GM10248 (cell line): ENCODE results near the gene ASIC2.

Source experiments
- CTCF ChIA-PET: fragments of 300-600 bp; sonication (Branson Sonifier 250); formaldehyde crosslinking; extraction: SDS; loops from one replicate; lab custom pipeline; 2021; ENCODE audit warnings: antibody characterized with exemption; lab: Yijun Ruan, JAX
- POLR2A ChIA-PET: fragments of 350-650 bp; sonication (Branson Sonifier 250); formaldehyde crosslinking; extraction: SDS; loops from one replicate; lab custom pipeline; 2020; ENCODE audit warnings: antibody characterized with exemption; lab: Yijun Ruan, JAX
- DNase-seq: peaks from one replicate; pipeline ENCODE4 v3.0.0; 2012; ENCODE audit errors: extremely low spot score
- TF ChIP-seq, protein P1 (sequence below): IDR thresholded peaks from 2 replicates; pipeline ENCODE4 v1.5.1; 2012; ENCODE audit warnings: mild to moderate bottlenecking, low read depth; ENCODE audit errors: extremely low read depth, missing control alignments, control extremely low read depth

Gene ASIC2

DNA sequence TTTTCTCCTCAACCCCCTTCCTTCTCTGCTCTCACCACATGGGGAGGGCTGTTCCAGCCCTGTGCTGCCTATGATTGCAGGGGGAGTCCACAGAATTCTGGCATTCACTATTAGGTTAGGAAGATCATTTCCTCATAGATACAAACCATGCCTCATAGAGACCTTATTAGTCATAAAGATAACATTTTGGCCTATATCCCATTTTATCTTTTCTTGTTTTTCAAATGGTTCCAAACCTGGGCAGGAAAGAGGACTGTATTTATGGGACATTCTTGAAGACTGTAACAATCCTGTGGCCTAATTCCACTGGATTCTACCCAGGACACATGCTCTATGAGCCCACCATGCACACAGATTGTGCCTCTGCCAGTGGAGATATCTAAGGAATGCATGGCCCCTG, 51.7 kb downstream of the ASIC2 start:
- TF ChIP-seq, protein P1, sequence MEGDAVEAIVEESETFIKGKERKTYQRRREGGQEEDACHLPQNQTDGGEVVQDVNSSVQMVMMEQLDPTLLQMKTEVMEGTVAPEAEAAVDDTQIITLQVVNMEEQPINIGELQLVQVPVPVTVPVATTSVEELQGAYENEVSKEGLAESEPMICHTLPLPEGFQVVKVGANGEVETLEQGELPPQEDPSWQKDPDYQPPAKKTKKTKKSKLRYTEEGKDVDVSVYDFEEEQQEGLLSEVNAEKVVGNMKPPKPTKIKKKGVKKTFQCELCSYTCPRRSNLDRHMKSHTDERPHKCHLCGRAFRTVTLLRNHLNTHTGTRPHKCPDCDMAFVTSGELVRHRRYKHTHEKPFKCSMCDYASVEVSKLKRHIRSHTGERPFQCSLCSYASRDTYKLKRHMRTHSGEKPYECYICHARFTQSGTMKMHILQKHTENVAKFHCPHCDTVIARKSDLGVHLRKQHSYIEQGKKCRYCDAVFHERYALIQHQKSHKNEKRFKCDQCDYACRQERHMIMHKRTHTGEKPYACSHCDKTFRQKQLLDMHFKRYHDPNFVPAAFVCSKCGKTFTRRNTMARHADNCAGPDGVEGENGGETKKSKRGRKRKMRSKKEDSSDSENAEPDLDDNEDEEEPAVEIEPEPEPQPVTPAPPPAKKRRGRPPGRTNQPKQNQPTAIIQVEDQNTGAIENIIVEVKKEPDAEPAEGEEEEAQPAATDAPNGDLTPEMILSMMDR, result no peak

DNA sequence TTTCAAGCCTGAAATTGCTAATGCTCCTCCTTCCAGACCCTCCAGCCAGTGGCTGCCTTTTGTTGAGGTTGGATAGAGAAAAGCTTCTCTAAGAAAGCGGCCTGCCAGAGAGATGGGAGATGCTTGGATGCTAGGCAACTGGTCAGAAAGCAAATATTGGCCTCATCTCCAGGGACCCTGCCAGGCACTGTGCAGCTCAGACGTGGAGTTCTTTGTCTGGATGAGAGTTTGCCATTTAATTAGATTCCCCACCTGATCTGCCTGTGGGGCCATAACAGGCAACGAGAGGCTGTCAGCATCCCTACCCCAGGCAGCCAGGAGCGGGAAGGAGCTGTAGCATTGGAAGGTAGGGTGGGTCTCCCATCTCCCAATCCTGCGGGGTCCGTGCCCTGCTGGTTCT, 52.7 kb downstream of the ASIC2 start:
- no peak for DNase-seq
- ChIA-PET POLR2A (no interaction called here), CTCF (no interaction called here)
- TF ChIP-seq, protein P1, result no peak

More for the DNA sequence above, 51.7 kb downstream of the ASIC2 start:
- no peak for DNase-seq
- ChIA-PET POLR2A (no interaction called here), CTCF (no interaction called here)

DNA sequence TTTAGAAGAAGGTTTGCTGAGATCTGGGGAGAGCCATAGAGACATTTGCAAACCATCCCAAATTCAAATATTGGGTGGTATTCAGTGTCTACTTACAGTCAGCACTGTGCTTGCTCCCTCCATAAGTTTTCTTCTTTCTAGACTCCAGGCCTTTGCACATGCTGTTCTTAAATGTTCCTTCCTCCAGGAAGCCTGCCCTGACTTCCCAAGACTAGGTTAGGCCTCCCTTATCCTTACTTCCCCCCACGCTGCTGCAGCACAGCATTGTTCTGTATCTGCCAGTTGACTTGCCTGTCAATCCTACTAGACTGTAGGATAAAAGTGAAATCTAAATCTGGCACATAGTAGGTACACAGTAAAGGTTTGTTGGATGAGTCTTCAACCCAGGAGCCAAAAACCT, 53.4 kb downstream of the ASIC2 start:
- ChIA-PET CTCF (no interaction called here), POLR2A (no interaction called here)
- DNase-seq, result no peak
- TF ChIP-seq, protein P1, result no peak

DNA sequence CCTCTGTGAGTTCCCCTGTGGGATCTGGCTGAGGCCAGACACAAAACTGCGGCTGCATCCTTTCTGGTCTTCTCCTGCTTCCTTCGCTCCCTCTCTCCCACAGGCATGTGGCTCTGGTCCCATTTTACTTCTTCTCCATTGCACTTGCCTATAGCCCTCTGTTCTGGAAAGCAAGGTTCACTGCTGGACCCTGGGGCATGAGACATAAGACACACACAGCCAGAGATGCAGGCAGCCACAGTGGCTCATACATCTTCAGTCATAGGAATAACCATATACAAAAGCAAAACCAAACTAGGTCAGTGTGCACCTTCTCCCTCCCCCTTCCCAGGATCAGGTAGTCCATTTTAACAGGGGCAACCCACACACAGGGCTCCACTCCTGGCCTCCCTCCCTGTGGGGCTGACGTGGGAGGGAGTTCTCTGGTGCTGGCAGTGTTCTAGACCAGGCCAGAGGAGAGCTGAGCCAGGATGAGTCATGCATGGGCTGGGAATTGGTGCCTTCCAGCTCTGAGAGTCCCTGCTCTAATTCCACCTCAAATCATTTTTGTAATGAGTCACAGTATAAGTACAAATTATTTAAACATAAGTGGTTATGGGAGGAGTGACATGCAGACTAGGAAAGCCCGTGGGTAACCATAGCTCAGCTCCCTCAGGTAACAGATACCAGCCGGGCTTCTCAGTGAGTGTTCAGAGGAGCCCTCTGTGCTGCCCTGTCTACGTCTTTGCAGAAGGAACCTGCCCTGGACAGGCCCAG, 58.0 kb downstream of the ASIC2 start:
- ChIA-PET CTCF (interaction anchor here (1.4 kb wide), 1 partner anchor 9 kb away, joined by 4 read pairs; no protein-coding TSS in a partner anchor), POLR2A (no interaction called here)
- TF ChIP-seq, protein P1, result no peak
- no peak for DNase-seq

DNA sequence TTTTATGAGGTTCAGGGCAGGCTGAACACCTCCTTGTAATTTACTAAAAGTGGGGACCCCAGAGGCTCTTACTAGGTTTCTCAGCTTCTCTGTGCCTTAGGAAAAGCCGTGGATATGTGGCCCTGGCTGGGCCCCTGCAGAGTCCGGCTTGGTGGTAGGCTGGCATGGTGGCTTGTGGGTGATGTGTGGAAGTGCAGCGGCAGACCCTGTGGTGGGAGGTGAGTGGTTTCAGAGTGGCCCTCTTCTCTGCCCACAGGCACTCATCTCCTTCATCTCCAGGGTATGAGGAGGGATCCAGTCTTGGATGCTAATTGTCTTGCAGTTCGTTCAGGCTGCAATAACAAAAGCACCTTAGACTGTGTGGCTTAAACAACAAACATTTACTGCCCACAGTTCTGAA, 58.9 kb downstream of the ASIC2 start:
- TF ChIP-seq, protein P1, result no peak
- ChIA-PET CTCF (no interaction called here), POLR2A (no interaction called here)
- DNase-seq, result no peak

DNA sequence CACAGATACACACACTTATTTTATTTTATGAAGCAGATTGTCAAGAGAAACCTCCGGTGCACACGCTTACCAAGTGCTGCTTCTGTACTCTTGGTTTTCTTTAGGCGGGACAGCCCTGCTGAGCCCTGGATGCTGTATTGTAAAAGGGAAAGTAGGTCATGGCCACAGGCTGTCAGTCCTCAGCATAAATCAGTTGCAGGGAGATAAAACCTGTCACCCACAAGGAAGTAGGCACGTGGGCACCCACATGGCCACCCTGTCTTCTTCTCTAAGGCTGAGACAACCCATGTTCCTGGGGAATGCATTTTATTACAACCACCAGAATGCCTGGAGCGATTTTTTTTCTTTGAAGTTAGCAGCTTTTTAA, 59.3 kb downstream of the ASIC2 start:
- POLR2A ChIA-PET, result no interaction called here
- TF ChIP-seq, protein P1, result no peak
- CTCF ChIA-PET, result no interaction called here
- no peak for DNase-seq
